ENCODE results near the gene COL25A1.

- TF ChIP-seq, protein P1, sequence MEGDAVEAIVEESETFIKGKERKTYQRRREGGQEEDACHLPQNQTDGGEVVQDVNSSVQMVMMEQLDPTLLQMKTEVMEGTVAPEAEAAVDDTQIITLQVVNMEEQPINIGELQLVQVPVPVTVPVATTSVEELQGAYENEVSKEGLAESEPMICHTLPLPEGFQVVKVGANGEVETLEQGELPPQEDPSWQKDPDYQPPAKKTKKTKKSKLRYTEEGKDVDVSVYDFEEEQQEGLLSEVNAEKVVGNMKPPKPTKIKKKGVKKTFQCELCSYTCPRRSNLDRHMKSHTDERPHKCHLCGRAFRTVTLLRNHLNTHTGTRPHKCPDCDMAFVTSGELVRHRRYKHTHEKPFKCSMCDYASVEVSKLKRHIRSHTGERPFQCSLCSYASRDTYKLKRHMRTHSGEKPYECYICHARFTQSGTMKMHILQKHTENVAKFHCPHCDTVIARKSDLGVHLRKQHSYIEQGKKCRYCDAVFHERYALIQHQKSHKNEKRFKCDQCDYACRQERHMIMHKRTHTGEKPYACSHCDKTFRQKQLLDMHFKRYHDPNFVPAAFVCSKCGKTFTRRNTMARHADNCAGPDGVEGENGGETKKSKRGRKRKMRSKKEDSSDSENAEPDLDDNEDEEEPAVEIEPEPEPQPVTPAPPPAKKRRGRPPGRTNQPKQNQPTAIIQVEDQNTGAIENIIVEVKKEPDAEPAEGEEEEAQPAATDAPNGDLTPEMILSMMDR (conservative IDR thresholded peaks at IDR 0.05), result no peak
- no peak for TF ChIP-seq ZFX (IDR thresholded peaks at IDR 0.05)
Measured at GRCh38 chr4:108947526-108947925, 354.9 kb downstream of the COL25A1 start.
